ENCODE data around the gene SPINK9.

- TF ChIP-seq EZH2phosphoT487 (IDR thresholded peaks at IDR 0.05; ENCODE audit: low read depth, severe bottlenecking, unreplicated experiment) (no peak), CTCF (IDR thresholded peaks at IDR 0.05; ENCODE audit: poor library complexity) (no peak)
Measured at GRCh38 chr5:148368299-148368698, 32.9 kb downstream of the SPINK9 start.

Measured in hepatocyte (in vitro differentiated cells).